Uterus (tissue), 2 donors: ENCODE measurements around the gene RIMS4.

Experiments
- CTCF ChIP-seq, 4 experiments: fragments of 200-600 bp in 2 of 4; fragments of 450-650 bp in 2 of 4; sonication (generic) in 2 of 4; IDR thresholded peaks; one replicate each; pipeline ENCODE4 v1.5.1; 2016 to 2019; ENCODE audit warnings: antibody characterized with exemption in 4 of 4, mild to moderate bottlenecking in 2 of 4, moderate library complexity in 1 of 4
- POLR2A ChIP-seq, 2 donors: fragments of 450-650 bp; IDR thresholded peaks; one replicate each; pipeline ENCODE4 v1.6.1; 2016; ENCODE audit warnings: antibody characterized with exemption in 2 of 2, mild to moderate bottlenecking in 1 of 2, moderate library complexity in 1 of 2

DNA sequence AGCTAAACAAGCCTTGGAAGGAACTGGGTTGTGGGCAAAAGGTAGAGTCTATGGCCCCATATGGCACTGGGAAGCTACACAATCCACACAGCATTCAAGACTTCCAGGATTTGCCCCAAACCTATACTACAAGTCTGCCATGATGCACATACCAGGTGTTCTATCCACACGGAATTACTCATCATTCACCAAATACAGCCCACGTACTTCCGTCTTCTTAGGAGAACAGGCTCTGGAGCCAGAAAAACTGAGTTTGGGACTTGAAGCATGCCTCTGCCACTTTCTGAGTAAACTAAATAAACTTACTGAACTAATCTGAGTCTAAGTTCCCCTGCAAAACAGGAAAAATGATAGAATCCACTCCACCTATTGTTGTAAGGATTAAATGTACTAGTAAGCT lies 28.6 kb downstream of the RIMS4 start:
- TF ChIP-seq CTCF (IDR thresholded peaks at IDR 0.05) (no peak), POLR2A (IDR thresholded peaks at IDR 0.05) (no peak)
